GM21619 (cell line): ENCODE results near the gene KICS2.

Experiments used
- ATAC-seq: cut with Tn5 transposase; IDR thresholded peaks from one replicate; pipeline ENCODE4 v1.9.1; 2021; ENCODE audit not compliant: unreplicated experiment

Gene KICS2

DNA sequence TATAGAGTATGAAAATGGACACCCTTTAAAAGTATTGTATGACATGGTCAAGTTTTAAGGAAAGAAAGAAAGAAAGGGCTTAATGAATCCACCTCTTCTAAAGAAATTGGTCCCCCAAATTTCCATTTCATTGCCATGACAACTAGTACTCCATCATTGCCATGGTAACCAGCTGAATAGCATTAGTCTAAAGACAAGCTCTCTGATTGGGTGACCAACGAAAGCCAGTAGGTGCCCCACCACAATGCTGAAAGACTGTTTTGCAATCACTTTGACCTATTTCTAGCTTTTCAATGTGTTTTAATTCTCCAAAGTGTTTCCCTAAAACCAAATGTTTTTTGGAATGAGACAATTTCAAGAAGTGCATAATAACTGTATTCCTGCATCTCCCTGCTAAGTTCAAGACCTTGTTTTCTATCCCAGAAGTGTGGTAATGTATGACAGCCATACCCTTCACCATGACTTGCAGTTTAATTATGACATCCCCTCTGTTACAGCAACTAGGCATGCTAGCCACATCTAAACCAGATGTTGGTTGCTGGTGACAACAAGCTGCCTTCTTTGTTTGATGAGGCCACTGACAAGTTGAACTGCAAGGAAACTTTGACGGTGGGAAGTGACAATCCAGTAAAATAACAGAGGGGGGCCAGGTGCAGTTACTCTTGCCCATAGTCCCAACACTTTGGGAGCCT is 46.7 kb downstream of the KICS2 start:
- ATAC-seq = no peak

DNA sequence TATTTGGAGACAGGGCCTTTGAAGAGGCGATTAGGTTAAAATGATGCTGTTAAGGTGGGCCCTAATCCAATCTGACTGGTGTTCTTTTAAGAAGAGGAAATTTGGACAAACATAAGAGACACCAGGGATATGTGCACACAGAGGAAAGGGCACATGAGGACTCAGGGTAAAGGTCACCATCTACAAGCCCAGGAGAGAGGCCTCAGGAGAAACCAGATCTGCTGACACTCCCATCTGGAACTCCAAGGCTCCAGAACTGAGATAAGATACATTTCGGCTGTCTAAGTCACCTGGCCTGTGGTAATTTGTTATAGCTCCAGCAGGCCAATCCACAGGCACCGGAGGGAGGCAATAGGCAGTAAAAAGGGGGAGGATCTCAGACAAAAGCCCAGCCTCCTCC is 48.6 kb downstream of the KICS2 start:
- no peak for ATAC-seq
